HG03064 (cell line): Measurements from ENCODE around the gene HMCN2.

Experiments used
- ATAC-seq: cut with Tn5 transposase; IDR thresholded peaks from one replicate; pipeline ENCODE4 v1.9.1; 2021; ENCODE audit warnings: low read depth; ENCODE audit not compliant: unreplicated experiment

Gene HMCN2

GRCh38 chr9:130265431-130266235 is at the start of gene HMCN2:
Gene HMCN2 (plus strand): TSS chr9:130265760. CDS start chr9:130265879, 119 bp downstream.
- ATAC-seq = no peak

GRCh38 chr9:130217838-130218237 is 47.7 kb upstream of the HMCN2 start:
- ATAC-seq = no peak

GRCh38 chr9:130219661-130220096 is 45.9 kb upstream of the HMCN2 start:
- ATAC-seq = no peak

GRCh38 chr9:130220352-130220751 is 45.2 kb upstream of the HMCN2 start:
- no peak for ATAC-seq

- ATAC-seq = no peak
Observed at GRCh38 chr9:130222833-130223232, 42.7 kb upstream of the HMCN2 start.

- no peak for ATAC-seq
Observed at GRCh38 chr9:130225071-130225470, 40.5 kb upstream of the HMCN2 start.

- ATAC-seq = no peak
Observed at GRCh38 chr9:130225586-130225985, 40.0 kb upstream of the HMCN2 start.

- ATAC-seq = no peak
Observed at GRCh38 chr9:130226112-130226511, 39.4 kb upstream of the HMCN2 start.

GRCh38 chr9:130227833-130228232 is 37.7 kb upstream of the HMCN2 start:
- no peak for ATAC-seq

- no peak for ATAC-seq
Observed at GRCh38 chr9:130229759-130230158, 35.8 kb upstream of the HMCN2 start.

- ATAC-seq = no peak
Observed at GRCh38 chr9:130230631-130231030, 34.9 kb upstream of the HMCN2 start.

- no peak for ATAC-seq
Observed at GRCh38 chr9:130232899-130233586, 32.5 kb upstream of the HMCN2 start.

GRCh38 chr9:130233587-130233945 is 32.0 kb upstream of the HMCN2 start:
- ATAC-seq = no peak

GRCh38 chr9:130234340-130235260 is 31.0 kb upstream of the HMCN2 start:
- ATAC-seq = no peak

- ATAC-seq = no peak
Observed at GRCh38 chr9:130235558-130236435, 29.8 kb upstream of the HMCN2 start.

GRCh38 chr9:130236436-130236985 is 29.0 kb upstream of the HMCN2 start:
- no peak for ATAC-seq

GRCh38 chr9:130237076-130237475 is 28.5 kb upstream of the HMCN2 start:
- ATAC-seq = no peak

- no peak for ATAC-seq
Observed at GRCh38 chr9:130237763-130238524, 27.6 kb upstream of the HMCN2 start.

GRCh38 chr9:130239363-130239695 is 26.2 kb upstream of the HMCN2 start:
- no peak for ATAC-seq
